Ovary (tissue), 9 donors: ENCODE results near the gene CAMTA1. TPM values are rescaled to one million over a fixed set of nuclear protein-coding genes. Genes with fewer than 3 reads are reported as not detected.

Experiments
- DNase-seq, 5 donors: peaks; one replicate each; pipeline ENCODE4 v3.0.0-alpha.2; 2019 to 2020
- H3K27ac ChIP-seq, 2 donors: fragments of 200-600 bp; one replicate each; pipeline versions ENCODE4 v1.5.1 to v1.8.0; 2019 to 2022
- H3K27me3 ChIP-seq: fragments of 200-600 bp; one replicate; pipeline ENCODE4 v1.8.0; 2022
- H3K36me3 ChIP-seq: fragments of 200-600 bp; sonication (generic); one replicate; pipeline ENCODE4 v1.5.1; 2019
- H3K4me1 ChIP-seq: one replicate; pipeline ENCODE4 v1.8.1; 2013; ENCODE audit warnings: mild to moderate bottlenecking, moderate library complexity; ENCODE audit not compliant: insufficient read depth
- H3K4me3 ChIP-seq: fragments of 200-600 bp; sonication (generic); one replicate; pipeline ENCODE4 v1.5.1; 2017
- H3K9me3 ChIP-seq, 2 donors: fragments of 200-600 bp in 1 of 2; sonication (generic) in 1 of 2; one replicate each; pipeline versions ENCODE4 v1.5.1 to v1.8.1; 2013 to 2019; ENCODE audit warnings: mild to moderate bottlenecking in 1 of 2, moderate library complexity in 1 of 2
- EP300 ChIP-seq: sonication (generic); formaldehyde crosslinking; IDR thresholded peaks from one replicate; pipeline ENCODE4 v1.6.1; 2017; ENCODE audit warnings: antibody characterized with exemption
- POLR2A ChIP-seq: fragments of 450-650 bp; IDR thresholded peaks from one replicate; pipeline ENCODE4 v1.6.1; 2017; ENCODE audit warnings: antibody characterized with exemption, mild to moderate bottlenecking, moderate library complexity
- WGBS, 3 donors: extraction: QIAGEN DNeasy Blood & Tissue Kit in 1 of 3; methylation state at CpG; one replicate each; pipeline versions ENCODE4 v1.1.5 to v1.1.7; 2013 to 2017; 5-methylcytosine and 5-hydroxymethylcytosine counted together
- intact Hi-C, 4 donors: fragments of 100-400 bp; cut with DNase I; formaldehyde crosslinking; loops; one replicate each; pipeline versions ENCODE4 v1.11.0 to v1.15.1; 2022 to 2023
- polyA plus RNA-seq, 2 donors: library from polyadenylated mRNA; stranded (reverse); fragments of 200-250 nt in 1 of 2; fragments of 350-450 nt in 1 of 2; fragmentation: Illumina TruSeq in 1 of 2; extraction: RNeasy Lipid Tissue Mini Kit (QIAGEN cat#74804) in 1 of 2; gene quantifications; one replicate each; pipeline ENCODE4 v1.2.3, GENCODE V29; 2013 to 2014
- total RNA-seq, 7 donors: library from RNA; depleted of rRNA in 2 of 7; stranded (reverse); fragments of >200 nt in 2 of 7; fragmentation: NEBNext Ultra II Directional in 3 of 7; extraction: Animal tissue kit (Norgen Biotek cat#: 25700) in 3 of 7; gene quantifications; one replicate each; pipeline versions ENCODE4 v1.1.0 to v1.2.4, GENCODE V29; 2016 to 2023
- TF ChIP-seq, protein P1 (sequence below), 3 donors: fragments of 450-650 bp in 2 of 3; fragments of 200-600 bp in 1 of 3; IDR thresholded peaks; one replicate each; pipeline versions ENCODE4 v1.5.1 to v1.8.0; 2016 to 2022; ENCODE audit warnings: antibody characterized with exemption in 3 of 3, mild to moderate bottlenecking in 1 of 3
- donor health status: DM: no; HTN: no; CAD: no; lungs with moderate emphysema.
- donor health status: DM: no; HTN: no; CAD: no.
- donor health status: Bipolar disorder and iron deficiency.
- donor health status: DM: yes; HTN: yes; CAD: no.
- donor health status: DM: no; HTN: no; CAD: no.
- donor health status: DM: yes; HTN: yes; CAD: no.

The CAMTA1 gene
- total and polyA plus RNA-seq, 9 donors, result 51.1 to 150 (median 67.4) TPM

GRCh38 chr1:7190261-7190660 lies 405.0 kb downstream of the CAMTA1 start:
- intact Hi-C loops, result no loop called here
- H3K9me3 ChIP-seq, result no peaks in the 10 kb centered on the region
- H3K4me3 ChIP-seq, result no peak overlapping the region
- H3K36me3 ChIP-seq, result no peaks in the 10 kb centered on the region
- 92 to 94% (median 93%) methylated on average over 3 of the region's 3 CpGs for WGBS, 3 donors
- H3K27me3 ChIP-seq, result no peaks in the 10 kb centered on the region
- TF ChIP-seq, protein P1, sequence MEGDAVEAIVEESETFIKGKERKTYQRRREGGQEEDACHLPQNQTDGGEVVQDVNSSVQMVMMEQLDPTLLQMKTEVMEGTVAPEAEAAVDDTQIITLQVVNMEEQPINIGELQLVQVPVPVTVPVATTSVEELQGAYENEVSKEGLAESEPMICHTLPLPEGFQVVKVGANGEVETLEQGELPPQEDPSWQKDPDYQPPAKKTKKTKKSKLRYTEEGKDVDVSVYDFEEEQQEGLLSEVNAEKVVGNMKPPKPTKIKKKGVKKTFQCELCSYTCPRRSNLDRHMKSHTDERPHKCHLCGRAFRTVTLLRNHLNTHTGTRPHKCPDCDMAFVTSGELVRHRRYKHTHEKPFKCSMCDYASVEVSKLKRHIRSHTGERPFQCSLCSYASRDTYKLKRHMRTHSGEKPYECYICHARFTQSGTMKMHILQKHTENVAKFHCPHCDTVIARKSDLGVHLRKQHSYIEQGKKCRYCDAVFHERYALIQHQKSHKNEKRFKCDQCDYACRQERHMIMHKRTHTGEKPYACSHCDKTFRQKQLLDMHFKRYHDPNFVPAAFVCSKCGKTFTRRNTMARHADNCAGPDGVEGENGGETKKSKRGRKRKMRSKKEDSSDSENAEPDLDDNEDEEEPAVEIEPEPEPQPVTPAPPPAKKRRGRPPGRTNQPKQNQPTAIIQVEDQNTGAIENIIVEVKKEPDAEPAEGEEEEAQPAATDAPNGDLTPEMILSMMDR (IDR thresholded peaks at IDR 0.05), result no peak
- no peak for TF ChIP-seq EP300
- no peak for TF ChIP-seq POLR2A
- H3K4me1 ChIP-seq, result no peaks in the 10 kb centered on the region
- no peak for DNase-seq
- H3K27ac ChIP-seq, result no peak overlapping the region

GRCh38 chr1:7192453-7192852 lies 407.2 kb downstream of the CAMTA1 start:
- no peak for TF ChIP-seq POLR2A
- TF ChIP-seq, protein P1 (IDR thresholded peaks at IDR 0.05), result no peak
- TF ChIP-seq EP300, result no peak
- Histone ChIP-seq H3K4me1 (no peaks in the 10 kb centered on the region), H3K9me3 (no peaks in the 10 kb centered on the region), H3K27me3 (no peaks in the 10 kb centered on the region), H3K4me3 (no peak overlapping the region), H3K27ac (no peak overlapping the region), H3K36me3 (no peaks in the 10 kb centered on the region)
- 94 to 96% (median 94%) methylated on average over 10 of the region's 10 CpGs for WGBS, 3 donors
- no peak for DNase-seq
- intact Hi-C loops, result no loop called here

DNA sequence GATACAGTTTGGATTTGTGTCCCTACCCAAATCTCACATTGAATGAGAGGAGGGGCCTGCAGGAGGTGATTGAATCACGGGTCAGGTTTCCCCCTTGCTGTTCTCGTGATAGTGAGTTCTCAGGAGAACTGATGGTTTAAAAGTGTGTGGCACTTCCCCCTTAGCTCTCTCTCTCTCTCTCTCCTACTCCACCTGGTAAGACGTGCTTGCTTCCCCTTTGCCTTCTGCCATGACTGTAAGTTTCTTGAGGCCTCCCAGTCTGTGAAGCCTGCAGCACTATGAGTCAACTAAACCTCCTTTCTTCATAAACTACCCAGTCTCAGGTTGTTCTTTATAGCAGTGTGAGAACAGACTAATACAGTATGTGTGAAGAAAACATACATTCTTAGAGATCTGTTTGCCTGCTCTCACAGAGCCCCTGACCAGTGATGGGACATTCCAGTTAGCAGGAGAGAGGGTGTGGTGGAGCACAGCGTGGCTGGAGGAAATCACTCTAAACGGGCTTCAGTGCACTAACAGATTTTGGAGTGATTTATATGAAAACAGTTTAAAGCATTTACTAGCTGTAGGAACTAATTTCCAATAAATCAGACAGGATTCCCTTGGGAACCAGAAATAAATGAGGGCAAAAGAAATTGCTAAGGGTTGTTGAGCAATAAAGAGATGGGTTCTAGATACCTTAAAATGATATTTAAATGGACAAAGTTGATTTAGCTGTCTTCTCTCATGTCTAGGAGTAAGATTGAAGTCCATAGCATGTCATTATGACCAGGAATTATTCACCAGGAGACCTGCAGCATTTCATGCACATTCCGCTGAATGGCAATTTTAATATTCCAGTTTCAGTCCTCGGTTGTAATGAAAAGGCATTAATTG lies 411.0 kb downstream of the CAMTA1 start:
- intact Hi-C loops, result no loop called here
- WGBS, 3 donors, result 76 to 80% (median 76%) methylated on average over 7 of the region's 7 CpGs
- H3K36me3 ChIP-seq, result no peaks in the 10 kb centered on the region
- no peak overlapping the region for H3K4me3 ChIP-seq
- no peaks in the 10 kb centered on the region for H3K27me3 ChIP-seq
- H3K9me3 ChIP-seq, result no peaks in the 10 kb centered on the region
- no peak for TF ChIP-seq POLR2A
- TF ChIP-seq, protein P1 (IDR thresholded peaks at IDR 0.05), result no peak
- no peak for TF ChIP-seq EP300
- DNase-seq, result no peak
- H3K27ac ChIP-seq, result no peak overlapping the region
- no peaks in the 10 kb centered on the region for H3K4me1 ChIP-seq

GRCh38 chr1:7198664-7199063 lies 413.4 kb downstream of the CAMTA1 start:
- Histone ChIP-seq H3K4me1 (no peaks in the 10 kb centered on the region), H3K27ac (no peak overlapping the region), H3K36me3 (no peaks in the 10 kb centered on the region), H3K27me3 (no peaks in the 10 kb centered on the region), H3K4me3 (no peak overlapping the region), H3K9me3 (no peaks in the 10 kb centered on the region)
- intact Hi-C loops, result no loop called here
- TF ChIP-seq EP300, result no peak
- no peak for TF ChIP-seq POLR2A
- TF ChIP-seq, protein P1 (IDR thresholded peaks at IDR 0.05), result no peak
- DNase-seq, result no peak
- 72 to 81% (median 79%) methylated on average over 5 of the region's 5 CpGs for WGBS, 3 donors
